H1 (cell line): ENCODE measurements around the gene DHX34.

Source experiments
- ASH2L ChIP-seq: fragments of 200-600, 300-600 bp; sonication (generic); IDR thresholded peaks from one replicate; pipeline ENCODE4 v1.7.1; 2017; ENCODE audit warnings: low read length
- ATF3 ChIP-seq: IDR thresholded peaks from 2 replicates; pipeline ENCODE4 v1.6.1; 2011; ENCODE audit warnings: low read depth, mild to moderate bottlenecking, low read length; ENCODE audit not compliant: insufficient read depth
- CTCF ChIP-seq, 3 experiments: IDR thresholded peaks; 1 replicate in 2 of 3; 2 replicates in 1 of 3; pipeline versions ENCODE4 v1.5.1 to v1.6.1; 2011; ENCODE audit warnings: low read length in 3 of 3, mild to moderate bottlenecking in 3 of 3, inconsistent platforms in 2 of 3, low read depth in 1 of 3, moderate library complexity in 1 of 3; ENCODE audit not compliant: insufficient read depth in 1 of 3; ENCODE audit errors: control extremely low read depth in 1 of 3
- EP300 ChIP-seq, 2 experiments: IDR thresholded peaks; 1 replicate in 1 of 2; 2 replicates in 1 of 2; pipeline ENCODE4 v1.6.1; 2011 to 2012; ENCODE audit warnings: low read depth in 2 of 2, low read length in 2 of 2, mild to moderate bottlenecking in 2 of 2, borderline replicate concordance in 1 of 2, inconsistent platforms in 1 of 2, moderate library complexity in 1 of 2
- EZH2 ChIP-seq: fragments of 200-600 bp; sonication (generic); IDR thresholded peaks from 2 replicates; pipeline ENCODE4 v1.7.1; 2012; ENCODE audit warnings: low read depth, mild to moderate bottlenecking, moderate library complexity, low read length, inconsistent platforms; ENCODE audit not compliant: severe bottlenecking
- GABPA ChIP-seq: IDR thresholded peaks from 2 replicates; pipeline ENCODE4 v1.6.1; 2011; ENCODE audit warnings: mild to moderate bottlenecking, low read length, moderate library complexity, borderline replicate concordance; ENCODE audit not compliant: insufficient read depth
- JUND ChIP-seq: IDR thresholded peaks from 2 replicates; pipeline ENCODE4 v1.6.1; 2011; ENCODE audit warnings: mild to moderate bottlenecking, improper control_type of control experiment, low read length
- MAX ChIP-seq: IDR thresholded peaks from 2 replicates; pipeline ENCODE4 v1.6.1; 2012; ENCODE audit warnings: inconsistent platforms
- POLR2A ChIP-seq, 2 experiments: IDR thresholded peaks; 1 replicate in 1 of 2; 2 replicates in 1 of 2; pipeline ENCODE4 v1.6.1; 2011; ENCODE audit warnings: low read depth in 2 of 2, low read length in 2 of 2, mild to moderate bottlenecking in 2 of 2; ENCODE audit errors: control extremely low read depth in 1 of 2
- POLR2AphosphoS5 ChIP-seq: IDR thresholded peaks from 2 replicates; pipeline ENCODE4 v1.6.1; 2011; ENCODE audit warnings: low read depth, low read length

- TF ChIP-seq EP300 (IDR thresholded peaks at IDR 0.05; ENCODE audit: borderline replicate concordance in 1 of 2, low read depth in 2 of 2, low read length in 2 of 2) (no peak), ASH2L (no peak), MAX (no peak), JUND (no peak), POLR2AphosphoS5 (no peak), ATF3 (no peak), EZH2 (no peak), POLR2A (IDR thresholded peaks at IDR 0.05; ENCODE audit: control extremely low read depth in 1 of 2, low read depth in 2 of 2, low read length in 2 of 2) (no peak), GABPA (no peak), CTCF (IDR thresholded peaks at IDR 0.05; ENCODE audit: control extremely low read depth in 1 of 3, insufficient read depth in 1 of 3, low read depth in 1 of 3, low read length in 3 of 3) (no peak)
Observed at GRCh38 chr19:47323409-47323808, 25.7 kb upstream of the DHX34 start.
